HepG2 (cell line): ENCODE measurements around the gene FOXK2. TPM values are rescaled to one million over a fixed set of nuclear protein-coding genes. Genes with fewer than 3 reads are reported as not detected.

Source experiments
- BORCS8-MEF2B ChIP-seq: sonication (generic); formaldehyde crosslinking; IDR thresholded peaks from 2 replicates; pipeline ENCODE4 v1.8.0; 2022; ENCODE audit warnings: mild to moderate bottlenecking, missing genetic modification reagents
- CHD4 ChIP-seq: fragments of 200-600 bp; sonication (generic); IDR thresholded peaks from 2 replicates; pipeline ENCODE4 v1.7.0; 2017; ENCODE audit warnings: mild to moderate bottlenecking, low read length, borderline replicate concordance
- DRAP1 ChIP-seq: IDR thresholded peaks from 2 replicates; pipeline ENCODE4 v1.6.1; 2016; ENCODE audit warnings: missing genetic modification reagents, missing compliant biosample characterization
- EHMT2 ChIP-seq: fragments of 200-600 bp; sonication (generic); IDR thresholded peaks from 2 replicates; pipeline ENCODE4 v1.7.0; 2017; ENCODE audit warnings: antibody characterized with exemption, low read depth, low read length, borderline replicate concordance
- FOXP4 ChIP-seq: sonication (generic); formaldehyde crosslinking; IDR thresholded peaks from 2 replicates; pipeline ENCODE4 v1.4.0; 2020; ENCODE audit warnings: missing genetic modification reagents
- GRHL1 ChIP-seq: sonication (generic); formaldehyde crosslinking; conservative IDR thresholded peaks from 2 replicates; pipeline ENCODE4 v1.8.0; 2022; ENCODE audit warnings: missing genetic modification reagents
- HIVEP1 ChIP-seq: sonication (generic); formaldehyde crosslinking; IDR thresholded peaks from 2 replicates; pipeline ENCODE4 v1.4.0; 2020; ENCODE audit warnings: mild to moderate bottlenecking, missing genetic modification reagents
- HNF1B ChIP-seq: sonication (generic); formaldehyde crosslinking; IDR thresholded peaks from 2 replicates; pipeline ENCODE4 v1.5.1; 2020; ENCODE audit warnings: mild to moderate bottlenecking, moderate library complexity, missing genetic modification reagents
- KMT2A ChIP-seq: sonication (generic); formaldehyde crosslinking; IDR thresholded peaks from 2 replicates; pipeline ENCODE4 v1.4.0; 2020; ENCODE audit warnings: missing genetic modification reagents
- MEF2D ChIP-seq: sonication (generic); formaldehyde crosslinking; IDR thresholded peaks from 2 replicates; pipeline ENCODE4 v1.5.1; 2020; ENCODE audit warnings: mild to moderate bottlenecking, missing genetic modification reagents
- MYC ChIP-seq: sonication (generic); formaldehyde crosslinking; IDR thresholded peaks from 2 replicates; pipeline ENCODE4 v1.9.0; 2021; ENCODE audit warnings: missing genetic modification reagents, borderline replicate concordance
- NFIB ChIP-seq: sonication (generic); formaldehyde crosslinking; IDR thresholded peaks from 2 replicates; pipeline ENCODE4 v1.9.0; 2021; ENCODE audit warnings: missing genetic modification reagents, mild to moderate bottlenecking, borderline replicate concordance
- NFYC ChIP-seq: IDR thresholded peaks from 2 replicates; pipeline ENCODE4 v1.6.1; 2016; ENCODE audit warnings: missing genetic modification reagents, missing compliant biosample characterization
- PAWR ChIP-seq: sonication (generic); formaldehyde crosslinking; IDR thresholded peaks from 2 replicates; pipeline ENCODE4 v1.4.0; 2020; ENCODE audit warnings: missing genetic modification reagents, mild to moderate bottlenecking, borderline replicate concordance
- RARG ChIP-seq: sonication (generic); formaldehyde crosslinking; IDR thresholded peaks from 2 replicates; pipeline ENCODE4 v1.4.0; 2020; ENCODE audit warnings: low read depth, mild to moderate bottlenecking, missing genetic modification reagents
- SETDB1 ChIP-seq: sonication (generic); formaldehyde crosslinking; IDR thresholded peaks from 2 replicates; pipeline ENCODE4 v1.5.1; 2020; ENCODE audit warnings: missing genetic modification reagents, mild to moderate bottlenecking, borderline replicate concordance
- ZBTB1 ChIP-seq: sonication (generic); formaldehyde crosslinking; IDR thresholded peaks from 2 replicates; pipeline ENCODE4 v1.4.0; 2020; ENCODE audit warnings: missing genetic modification reagents, borderline replicate concordance
- ZNF121 ChIP-seq: sonication (generic); formaldehyde crosslinking; IDR thresholded peaks from 2 replicates; pipeline ENCODE4 v1.5.0; 2020; ENCODE audit warnings: mild to moderate bottlenecking, missing genetic modification reagents
- ZNF3 ChIP-seq: IDR thresholded peaks from 2 replicates; pipeline ENCODE4 v1.7.0; 2017; ENCODE audit warnings: inconsistent platforms
- ZNF317 ChIP-seq: sonication (generic); formaldehyde crosslinking; IDR thresholded peaks from 2 replicates; pipeline ENCODE4 v1.5.0; 2020; ENCODE audit warnings: mild to moderate bottlenecking, missing genetic modification reagents
- ZNF350 ChIP-seq: sonication (generic); formaldehyde crosslinking; IDR thresholded peaks from 2 replicates; pipeline ENCODE4 v1.4.0; 2020; ENCODE audit warnings: mild to moderate bottlenecking, low read depth, missing genetic modification reagents, borderline replicate concordance
- ZNF564 ChIP-seq: sonication (generic); formaldehyde crosslinking; IDR thresholded peaks from 2 replicates; pipeline ENCODE4 v1.8.1; 2023; ENCODE audit warnings: mild to moderate bottlenecking, missing genetic modification reagents
- ZNF747 ChIP-seq: sonication (generic); formaldehyde crosslinking; IDR thresholded peaks from 2 replicates; pipeline ENCODE4 v1.8.1; 2023; ENCODE audit warnings: missing genetic modification reagents, mild to moderate bottlenecking, borderline replicate concordance
- polyA plus RNA-seq, 8 experiments: library from polyadenylated mRNA; depleted of rRNA in 3 of 8; stranded (reverse) in 7 of 8; unstranded in 1 of 8; fragments of >200 nt; fragmentation: Illumina TruSeq in 4 of 8; extraction: Trizol in 4 of 8; gene quantifications; 2 replicates each; pipeline versions ENCODE4 v1.2.1 to v1.2.3, GENCODE V29; 2011 to 2016; ENCODE audit warnings: low read depth in 4 of 8, missing spikeins in 1 of 8, mixed read lengths in 1 of 8; ENCODE audit not compliant: insufficient read depth in 1 of 8
- total RNA-seq, 5 experiments: library from RNA; depleted of rRNA; stranded (reverse); fragments of >200 nt; fragmentation: Illumina TruSeq; extraction: Trizol; gene quantifications; 2 replicates each; pipeline ENCODE4 v1.2.3, GENCODE V29; 2016; ENCODE audit warnings: low read depth in 1 of 5

FOXK2 gene
- total and polyA plus RNA-seq, 2 of the 13 experiments (the other 11 are each of a cell fraction or from before 2014, with no cell fraction given): 67.1 to 67.2 TPM

GRCh38 chr17:82503728-82504308, 15.7 kb upstream of the FOXK2 start (continued):
- TF ChIP-seq DRAP1 (CRISPR knock-in tag): no peak
- TF ChIP-seq NFYC: 0 out of 2 replicates have a peak, but pooled peaks have one; percentile 35
- 0 out of 2 replicates have a peak, but pooled peaks have one; percentile 40 for TF ChIP-seq ZNF747 (CRISPR knock-in tag)
- TF ChIP-seq RARG: no peak
- TF ChIP-seq ZNF3 (CRISPR knock-in tag): no peak
- TF ChIP-seq EHMT2: no peak
- TF ChIP-seq HIVEP1: peak; percentile 83
- no peak for TF ChIP-seq SETDB1 (CRISPR knock-in tag)
- TF ChIP-seq HNF1B: peak; percentile 21; the same call in 1 of the 2 replicates
- peak; percentile 50; the same call in 1 of the 2 replicates for TF ChIP-seq KMT2A (CRISPR knock-in tag)
- TF ChIP-seq ZBTB1 (CRISPR knock-in tag): no peak
- TF ChIP-seq MEF2D: peak; percentile 57
- no peak for TF ChIP-seq ZNF121
- peak; percentile 85 for TF ChIP-seq ZNF317 (CRISPR knock-in tag)
- peak; percentile 53; the same call in 1 of the 2 replicates for TF ChIP-seq FOXP4 (CRISPR knock-in tag)
- no peak for TF ChIP-seq CHD4
- TF ChIP-seq GRHL1 (CRISPR knock-in tag): no peak
- TF ChIP-seq MYC (CRISPR knock-in tag): peak; percentile 92
- TF ChIP-seq NFIB (CRISPR knock-in tag): no peak
- TF ChIP-seq ZNF564 (CRISPR knock-in tag): no peak
- peak; percentile 94 for TF ChIP-seq BORCS8-MEF2B
- peak; percentile 56; the same call in 1 of the 2 replicates for TF ChIP-seq ZNF350 (CRISPR knock-in tag)
- no peak for TF ChIP-seq PAWR (CRISPR knock-in tag)
